HFFc6 (cell line): ENCODE data around the gene DYNC1H1. TPM values are rescaled to one million over a fixed set of nuclear protein-coding genes. Genes with fewer than 3 reads are reported as not detected.
A peak's percentile ranks its signal among the peaks of the same experiment; 100 is the strongest.

ENCODE experiments used
- DNase-seq: peaks from one replicate; pipeline ENCODE4 v3.0.0-alpha.2; 2018
- H3K27ac Mint-ChIP-seq: 2 replicates; pipeline ENCODE4 v1.8.0; 2020; ENCODE audit warnings: mild to moderate bottlenecking, mixed read lengths
- H3K27me3 Mint-ChIP-seq: 2 replicates; pipeline ENCODE4 v1.8.0; 2021; ENCODE audit warnings: mild to moderate bottlenecking, moderate library complexity, mixed read lengths; ENCODE audit not compliant: insufficient read depth
- H3K36me3 Mint-ChIP-seq: 2 replicates; pipeline ENCODE4 v1.8.0; 2021; ENCODE audit warnings: low read depth, mixed read lengths
- H3K4me1 Mint-ChIP-seq: 2 replicates; pipeline ENCODE4 v1.8.0; 2020; ENCODE audit warnings: low read depth, mixed read lengths
- H3K4me3 Mint-ChIP-seq: 2 replicates; pipeline ENCODE4 v1.8.0; 2020; ENCODE audit warnings: mild to moderate bottlenecking, moderate library complexity, mixed read lengths
- H3K9me3 Mint-ChIP-seq: 2 replicates; pipeline ENCODE4 v1.8.0; 2020; ENCODE audit warnings: mild to moderate bottlenecking, mixed read lengths
- total RNA-seq, 6 experiments: library from RNA; stranded (reverse); fragmentation: NEBNext Ultra II Directional; extraction: Animal tissue kit (Norgen Biotek cat#: 25700); gene quantifications; 2 replicates in 1 of 6; 3 replicates in 5 of 6; pipeline ENCODE4 v1.2.3, GENCODE V29; 2021
- TF ChIP-seq, protein P1 (sequence below): fragments of 200-600 bp; sonication (generic); IDR thresholded peaks from 2 replicates; pipeline ENCODE4 v1.5.0; 2021; ENCODE audit warnings: antibody characterized with exemption, mild to moderate bottlenecking

The DYNC1H1 gene
- total RNA-seq, 6 experiments from 2014 or later: 364 to 643 (median 408) TPM

DNA sequence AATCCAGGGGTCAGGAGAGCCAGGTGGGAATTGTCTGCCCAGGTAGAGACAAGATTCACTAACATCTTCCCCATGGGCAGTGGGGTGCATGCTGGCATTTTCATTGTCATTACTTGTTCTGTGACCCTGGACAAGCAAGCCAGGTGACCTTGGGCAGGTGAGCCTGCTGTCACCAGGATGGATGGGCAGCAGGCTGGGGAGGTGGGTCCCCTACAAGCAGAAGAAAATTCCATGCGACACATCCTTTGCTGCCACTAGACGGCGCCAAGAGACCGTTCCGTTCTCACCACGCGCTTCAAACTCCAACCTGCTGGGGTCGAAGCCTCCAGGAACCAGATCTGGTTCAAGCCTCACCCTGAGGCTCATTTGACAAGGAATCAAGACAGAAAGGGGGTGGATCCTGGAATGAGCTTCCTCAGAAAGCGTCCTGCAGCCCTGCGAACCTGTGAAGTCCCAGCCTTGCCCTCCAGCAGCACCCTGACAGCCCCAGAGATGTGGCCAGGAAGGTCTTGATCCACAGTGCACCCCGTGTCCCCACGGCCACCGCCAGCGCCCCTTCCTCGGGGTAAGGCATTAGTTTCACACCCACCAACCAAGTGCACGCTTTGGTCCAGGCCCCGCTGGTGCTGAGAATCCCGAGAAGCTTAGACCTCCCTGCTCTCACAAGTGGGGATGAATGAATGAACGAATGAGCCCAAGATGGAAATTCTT, 3.2 kb upstream of the DYNC1H1 start:
- Mint-ChIP-seq H3K36me3 (peaks cover 6% of the 10 kb centered on the region), H3K9me3 (no peaks in the 10 kb centered on the region), H3K27me3 (no peaks in the 10 kb centered on the region; the same call in 1 of the 2 replicates), H3K27ac (peak overlapping the region; percentile 71), H3K4me1 (peaks cover 50% of the 10 kb centered on the region), H3K4me3 (no peak overlapping the region; the same call in 1 of the 2 replicates)
- peak; percentile 67 for DNase-seq
- TF ChIP-seq, protein P1, sequence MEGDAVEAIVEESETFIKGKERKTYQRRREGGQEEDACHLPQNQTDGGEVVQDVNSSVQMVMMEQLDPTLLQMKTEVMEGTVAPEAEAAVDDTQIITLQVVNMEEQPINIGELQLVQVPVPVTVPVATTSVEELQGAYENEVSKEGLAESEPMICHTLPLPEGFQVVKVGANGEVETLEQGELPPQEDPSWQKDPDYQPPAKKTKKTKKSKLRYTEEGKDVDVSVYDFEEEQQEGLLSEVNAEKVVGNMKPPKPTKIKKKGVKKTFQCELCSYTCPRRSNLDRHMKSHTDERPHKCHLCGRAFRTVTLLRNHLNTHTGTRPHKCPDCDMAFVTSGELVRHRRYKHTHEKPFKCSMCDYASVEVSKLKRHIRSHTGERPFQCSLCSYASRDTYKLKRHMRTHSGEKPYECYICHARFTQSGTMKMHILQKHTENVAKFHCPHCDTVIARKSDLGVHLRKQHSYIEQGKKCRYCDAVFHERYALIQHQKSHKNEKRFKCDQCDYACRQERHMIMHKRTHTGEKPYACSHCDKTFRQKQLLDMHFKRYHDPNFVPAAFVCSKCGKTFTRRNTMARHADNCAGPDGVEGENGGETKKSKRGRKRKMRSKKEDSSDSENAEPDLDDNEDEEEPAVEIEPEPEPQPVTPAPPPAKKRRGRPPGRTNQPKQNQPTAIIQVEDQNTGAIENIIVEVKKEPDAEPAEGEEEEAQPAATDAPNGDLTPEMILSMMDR: peak; percentile 96

DNA sequence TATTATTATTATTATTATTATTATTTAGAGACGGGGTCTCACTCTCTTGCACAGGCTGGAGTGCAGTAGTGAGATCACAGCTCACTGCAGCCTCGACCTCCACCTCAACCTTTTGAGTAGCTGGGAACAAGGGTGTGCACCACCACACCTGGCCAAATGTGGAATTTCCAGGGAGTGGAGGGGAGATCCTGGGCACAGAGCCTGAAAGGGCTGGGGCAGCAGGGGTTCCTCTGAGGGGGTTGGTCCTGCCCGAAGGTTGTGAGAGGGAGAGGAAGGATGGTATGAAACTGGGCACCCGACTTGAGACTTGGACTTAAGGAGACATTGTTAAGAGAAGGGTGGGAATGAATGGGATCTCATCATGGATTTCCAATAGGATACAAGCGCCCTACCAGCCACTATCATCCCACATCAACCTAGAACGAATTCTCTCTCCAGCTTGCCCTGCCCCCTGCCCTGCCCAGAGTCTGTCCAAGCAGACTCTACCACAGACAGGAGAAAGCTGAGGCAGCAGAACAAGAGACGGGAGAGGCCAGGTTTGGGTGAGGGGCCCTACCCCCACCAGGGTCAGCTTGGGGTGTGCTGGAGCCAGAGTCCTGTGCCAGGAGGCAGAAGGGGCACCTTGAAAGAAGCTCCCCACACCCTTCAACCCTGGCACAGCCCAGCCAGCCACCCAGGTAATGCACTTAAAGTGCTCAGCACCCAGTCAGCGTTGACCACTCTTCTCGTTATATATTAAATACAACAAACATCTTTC, 2.4 kb upstream of the DYNC1H1 start:
- DNase-seq: no peak
- Mint-ChIP-seq H3K27me3 (no peaks in the 10 kb centered on the region; the same call in 1 of the 2 replicates), H3K27ac (peak overlapping the region; percentile 85; the same call in 1 of the 2 replicates), H3K9me3 (no peaks in the 10 kb centered on the region), H3K36me3 (peaks cover 10% of the 10 kb centered on the region), H3K4me1 (peaks cover 56% of the 10 kb centered on the region), H3K4me3 (peak overlapping the region; percentile 69)
- TF ChIP-seq, protein P1: no peak

DNA sequence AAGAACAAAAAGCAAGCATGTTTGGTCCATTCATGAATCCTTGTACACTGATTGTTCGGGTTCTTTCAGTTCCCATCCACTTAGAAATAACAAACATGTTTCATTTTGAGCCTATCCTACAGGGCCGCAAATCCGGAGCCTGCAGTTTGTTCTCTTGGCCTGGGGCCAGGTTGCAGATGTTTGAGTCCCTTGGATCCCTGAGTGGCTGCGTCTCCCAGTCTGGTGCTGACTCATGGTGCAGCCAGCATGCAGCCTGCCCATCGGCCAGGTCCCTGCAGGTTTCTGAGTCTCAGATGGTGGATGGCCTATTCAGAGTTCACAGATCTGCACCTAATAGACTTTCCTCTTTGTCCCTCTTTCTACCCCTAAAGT, 1.9 kb upstream of the DYNC1H1 start:
- Mint-ChIP-seq H3K27ac (peak overlapping the region; percentile 85), H3K9me3 (no peaks in the 10 kb centered on the region), H3K36me3 (peaks cover 12% of the 10 kb centered on the region), H3K4me1 (peaks cover 61% of the 10 kb centered on the region), H3K4me3 (peak overlapping the region; percentile 69), H3K27me3 (no peaks in the 10 kb centered on the region; the same call in 1 of the 2 replicates)
- TF ChIP-seq, protein P1: no peak
- peak; percentile 85 for DNase-seq

DNA sequence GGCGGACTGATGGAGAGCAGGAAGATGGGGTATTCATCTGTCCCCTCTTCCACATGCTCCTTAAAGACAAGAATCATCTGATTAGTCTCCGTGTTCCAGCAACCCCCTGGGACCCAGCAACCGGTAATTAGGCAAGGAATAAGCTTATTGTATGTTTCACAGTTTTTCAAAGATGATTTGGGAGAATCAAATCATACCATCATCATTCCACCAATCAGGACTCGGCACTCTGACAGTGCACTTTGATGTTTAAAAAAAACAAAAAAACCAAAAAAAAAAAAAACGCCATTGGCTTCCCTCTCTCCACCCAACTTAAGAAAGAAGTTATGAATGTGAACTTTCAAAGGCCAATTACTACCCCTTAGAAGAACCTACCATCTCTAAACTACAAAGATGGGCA, 1.3 kb upstream of the DYNC1H1 start:
- H3K9me3 Mint-ChIP-seq: no peaks in the 10 kb centered on the region
- peaks cover 16% of the 10 kb centered on the region for H3K36me3 Mint-ChIP-seq
- peak overlapping the region; percentile 69; the same call in 1 of the 2 replicates for H3K4me3 Mint-ChIP-seq
- DNase-seq: no peak
- H3K4me1 Mint-ChIP-seq: peaks cover 67% of the 10 kb centered on the region
- no peaks in the 10 kb centered on the region; the same call in 1 of the 2 replicates for H3K27me3 Mint-ChIP-seq
- H3K27ac Mint-ChIP-seq: peak overlapping the region; percentile 85
- TF ChIP-seq, protein P1: no peak

DNA sequence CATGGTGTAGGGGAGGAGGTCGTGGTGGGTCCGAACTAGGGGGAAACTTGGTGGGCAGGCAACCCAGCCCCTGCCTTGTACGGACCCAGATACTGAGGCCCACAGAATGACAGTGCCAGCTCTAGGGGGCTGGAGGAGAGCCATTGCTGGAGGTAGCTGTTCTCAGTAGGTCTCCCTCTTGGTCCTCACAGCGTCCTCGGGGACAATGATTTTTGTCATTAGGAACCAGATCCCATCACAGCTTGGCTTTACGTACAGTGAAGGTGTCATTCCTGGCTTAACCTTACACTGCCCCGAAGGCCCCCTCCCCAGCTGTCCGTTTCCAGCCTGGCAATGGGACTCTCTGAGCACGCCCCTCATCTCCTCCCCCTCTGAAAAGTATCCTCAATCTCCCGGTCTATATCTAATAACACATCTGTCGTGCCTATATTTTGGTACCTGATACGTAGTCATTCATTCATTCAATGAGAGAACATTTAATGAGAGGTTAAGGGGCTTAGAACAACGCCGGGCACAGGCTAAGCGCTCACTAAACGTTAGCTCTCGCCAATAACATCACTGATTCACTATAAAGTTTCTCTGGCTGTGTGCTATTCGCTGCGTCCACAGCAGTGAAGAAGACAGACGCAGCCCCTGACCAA, 597 bp upstream of the DYNC1H1 start:
- peak overlapping the region; percentile 85 for H3K27ac Mint-ChIP-seq

More for the DNA sequence above, 597 bp upstream of the DYNC1H1 start:
- Mint-ChIP-seq H3K9me3 (no peaks in the 10 kb centered on the region), H3K27me3 (no peaks in the 10 kb centered on the region), H3K4me3 (peak overlapping the region; percentile 84), H3K36me3 (peaks cover 23% of the 10 kb centered on the region), H3K4me1 (peaks cover 68% of the 10 kb centered on the region)
- no peak for DNase-seq
- TF ChIP-seq, protein P1: no peak
